HEK293 (cell line): ENCODE measurements around the gene RPS27.

Experiments
- CTCF ChIA-PET: fragments of 350-600 bp; formaldehyde crosslinking; extraction: SDS; loops from one replicate; lab custom pipeline; 2021; ENCODE audit warnings: antibody characterized with exemption; lab: Yijun Ruan, JAX
- POLR2A ChIA-PET: fragments of 300-600 bp; formaldehyde crosslinking; extraction: SDS; loops from one replicate; lab custom pipeline; 2020; ENCODE audit warnings: antibody characterized with exemption, inconsistent platforms; lab: Yijun Ruan, JAX
- H3K27ac ChIP-seq: fragments of 200-500 bp; sonication (Bioruptor generic); 2 replicates; pipeline ENCODE4 v1.5.1; 2014; ENCODE audit warnings: low read depth, low read length, control low read depth, inconsistent platforms; ENCODE audit errors: extremely low read depth
- H3K36me3 ChIP-seq, 2 experiments: fragments of 200-500 bp in 1 of 2; sonication (Bioruptor generic) in 1 of 2; 1 replicate in 1 of 2; 2 replicates in 1 of 2; pipeline ENCODE4 v1.5.1; 2014 to 2017; ENCODE audit warnings: inconsistent platforms in 2 of 2, low read length in 2 of 2; ENCODE audit not compliant: control insufficient read depth in 2 of 2, insufficient read depth in 1 of 2
- H3K4me1 ChIP-seq: fragments of 200-500 bp; sonication (Bioruptor generic); 2 replicates; pipeline ENCODE4 v1.5.1; 2014; ENCODE audit warnings: mild to moderate bottlenecking, low read length, inconsistent platforms; ENCODE audit not compliant: control insufficient read depth, insufficient read depth
- H3K4me3 ChIP-seq: 2 replicates; pipeline ENCODE4 v1.5.1; 2011; ENCODE audit warnings: low read depth, mild to moderate bottlenecking, control low read depth, low read length, moderate library complexity
- H3K9me3 ChIP-seq: fragments of 200-500 bp; sonication (Bioruptor generic); 2 replicates; pipeline ENCODE4 v1.5.1; 2014; ENCODE audit warnings: low read depth, low read length, inconsistent platforms; ENCODE audit not compliant: control insufficient read depth, insufficient read depth
- GLIS1 ChIP-seq: fragments of 450-650 bp; formaldehyde crosslinking; IDR thresholded peaks from 2 replicates; pipeline ENCODE4 v1.5.1; 2016; ENCODE audit warnings: missing biosample characterization, missing genetic modification characterization
- HOXA7 ChIP-seq: sonication (generic); formaldehyde crosslinking; IDR thresholded peaks from 2 replicates; pipeline ENCODE4 v1.8.1; 2022; ENCODE audit warnings: missing genetic modification reagents, borderline replicate concordance
- SP3 ChIP-seq: fragments of 450-650 bp; formaldehyde crosslinking; IDR thresholded peaks from 2 replicates; pipeline ENCODE4 v1.5.1; 2016; ENCODE audit warnings: missing biosample characterization, missing genetic modification characterization
- YY2 ChIP-seq: fragments of 450-650 bp; formaldehyde crosslinking; IDR thresholded peaks from 2 replicates; pipeline ENCODE4 v1.5.1; 2016; ENCODE audit warnings: missing biosample characterization, missing genetic modification characterization
- ZBTB21 ChIP-seq: fragments of 450-650 bp; formaldehyde crosslinking; IDR thresholded peaks from 2 replicates; pipeline ENCODE4 v1.5.1; 2017; ENCODE audit warnings: missing biosample characterization, missing genetic modification characterization
- ZBTB6 ChIP-seq: fragments of 450-650 bp; formaldehyde crosslinking; IDR thresholded peaks from 2 replicates; pipeline ENCODE4 v1.5.1; 2017; ENCODE audit warnings: missing biosample characterization, missing genetic modification characterization
- ZBTB7A ChIP-seq: fragments of 450-650 bp; formaldehyde crosslinking; IDR thresholded peaks from 2 replicates; pipeline ENCODE4 v1.5.1; 2016; ENCODE audit warnings: low read depth, missing biosample characterization, missing genetic modification characterization
- ZFP37 ChIP-seq: fragments of 450-650 bp; formaldehyde crosslinking; IDR thresholded peaks from 2 replicates; pipeline ENCODE4 v1.5.1; 2016; ENCODE audit warnings: missing biosample characterization, missing genetic modification characterization
- ZNF121 ChIP-seq: fragments of 450-650 bp; formaldehyde crosslinking; IDR thresholded peaks from 2 replicates; pipeline ENCODE4 v1.5.1; 2016; ENCODE audit warnings: missing biosample characterization, missing genetic modification characterization
- ZNF138 ChIP-seq: fragments of 450-650 bp; formaldehyde crosslinking; IDR thresholded peaks from 2 replicates; pipeline ENCODE4 v1.5.1; 2016; ENCODE audit warnings: missing biosample characterization, missing genetic modification characterization, borderline replicate concordance
- ZNF211 ChIP-seq: fragments of 450-650 bp; formaldehyde crosslinking; IDR thresholded peaks from 2 replicates; pipeline ENCODE4 v1.5.1; 2016; ENCODE audit warnings: low read depth, missing biosample characterization, missing genetic modification characterization
- ZNF280D ChIP-seq: fragments of 450-650 bp; formaldehyde crosslinking; IDR thresholded peaks from 2 replicates; pipeline ENCODE4 v1.5.1; 2016; ENCODE audit warnings: missing biosample characterization, missing genetic modification characterization
- ZNF335 ChIP-seq: fragments of 450-650 bp; formaldehyde crosslinking; conservative IDR thresholded peaks from 2 replicates; pipeline ENCODE4 v1.5.1; 2016; ENCODE audit warnings: missing biosample characterization, missing genetic modification characterization
- ZNF404 ChIP-seq: fragments of 450-650 bp; formaldehyde crosslinking; IDR thresholded peaks from 2 replicates; pipeline ENCODE4 v1.5.1; 2017; ENCODE audit warnings: missing biosample characterization, missing genetic modification characterization
- ZNF449 ChIP-seq: fragments of 450-650 bp; formaldehyde crosslinking; IDR thresholded peaks from 2 replicates; pipeline ENCODE4 v1.5.1; 2017; ENCODE audit warnings: missing biosample characterization, mild to moderate bottlenecking, missing genetic modification characterization, moderate library complexity
- ZNF585B ChIP-seq: fragments of 450-650 bp; formaldehyde crosslinking; IDR thresholded peaks from 2 replicates; pipeline ENCODE4 v1.5.1; 2016; ENCODE audit warnings: missing biosample characterization, missing genetic modification characterization
- ZNF610 ChIP-seq: fragments of 450-650 bp; formaldehyde crosslinking; IDR thresholded peaks from 2 replicates; pipeline ENCODE4 v1.5.1; 2016; ENCODE audit warnings: missing biosample characterization, missing genetic modification characterization, borderline replicate concordance
- ZNF654 ChIP-seq: fragments of 450-650 bp; formaldehyde crosslinking; IDR thresholded peaks from 2 replicates; pipeline ENCODE4 v1.5.1; 2016; ENCODE audit warnings: low read depth, missing biosample characterization, missing genetic modification characterization
- ZNF692 ChIP-seq: fragments of 450-650 bp; formaldehyde crosslinking; IDR thresholded peaks from 2 replicates; pipeline ENCODE4 v1.5.1; 2016; ENCODE audit warnings: missing biosample characterization, missing genetic modification characterization
- ZNF704 ChIP-seq: fragments of 450-650 bp; formaldehyde crosslinking; IDR thresholded peaks from 2 replicates; pipeline ENCODE4 v1.5.1; 2016; ENCODE audit warnings: missing biosample characterization, missing genetic modification characterization
- ZNF777 ChIP-seq: fragments of 450-650 bp; formaldehyde crosslinking; IDR thresholded peaks from 2 replicates; pipeline ENCODE4 v1.5.1; 2017; ENCODE audit warnings: missing biosample characterization, missing genetic modification characterization, borderline replicate concordance
- ZNF792 ChIP-seq: fragments of 450-650 bp; formaldehyde crosslinking; IDR thresholded peaks from 2 replicates; pipeline ENCODE4 v1.5.1; 2016; ENCODE audit warnings: missing biosample characterization, missing genetic modification characterization
- TF ChIP-seq, protein P1 (sequence below): fragments of 450-650 bp; formaldehyde crosslinking; IDR thresholded peaks from 2 replicates; pipeline ENCODE4 v1.5.1; 2016; ENCODE audit warnings: missing biosample characterization, missing genetic modification characterization
- TF ChIP-seq, protein P2 (sequence below): fragments of 450-650 bp; formaldehyde crosslinking; IDR thresholded peaks from 2 replicates; pipeline ENCODE4 v1.5.1; 2016; ENCODE audit warnings: missing biosample characterization, missing genetic modification characterization, low read depth

RPS27 gene

GRCh38 chr1:153995202-153995601, 4.6 kb downstream of the RPS27 start:
- ChIA-PET CTCF (interaction anchor here (0.6 to 0.9 kb wide), 3 partner anchors 9 to 247 kb away, joined by 3 to 5 read pairs (median 3); partner anchors contain the start of gene RAB13), POLR2A (interaction anchor here (0.6 to 1.2 kb wide), 2 partner anchors 16 to 159 kb away, joined by 3 to 4 read pairs; no protein-coding TSS in a partner anchor)
- no peaks in the 10 kb centered on the region for H3K4me1 ChIP-seq
- no peaks in the 10 kb centered on the region for H3K9me3 ChIP-seq
- no peak overlapping the region for H3K4me3 ChIP-seq
- peaks cover 34 to 45% of the 10 kb centered on the region in 2 experiments for H3K36me3 ChIP-seq
- TF ChIP-seq GLIS1 (tag by site-specific recombination) (no peak), ZNF211 (tag by site-specific recombination) (no peak), ZNF121 (no peak), ZNF704 (tag by site-specific recombination) (no peak), HOXA7 (CRISPR knock-in tag) (no peak), YY2 (tag by site-specific recombination) (no peak), ZNF585B (no peak), ZNF335 (tag by site-specific recombination) (no peak), ZBTB6 (tag by site-specific recombination) (no peak), ZNF138 (tag by site-specific recombination) (no peak), SP3 (tag by site-specific recombination) (no peak), ZNF610 (tag by site-specific recombination) (no peak), ZBTB21 (no peak), ZFP37 (no peak)
- TF ChIP-seq, protein P1, sequence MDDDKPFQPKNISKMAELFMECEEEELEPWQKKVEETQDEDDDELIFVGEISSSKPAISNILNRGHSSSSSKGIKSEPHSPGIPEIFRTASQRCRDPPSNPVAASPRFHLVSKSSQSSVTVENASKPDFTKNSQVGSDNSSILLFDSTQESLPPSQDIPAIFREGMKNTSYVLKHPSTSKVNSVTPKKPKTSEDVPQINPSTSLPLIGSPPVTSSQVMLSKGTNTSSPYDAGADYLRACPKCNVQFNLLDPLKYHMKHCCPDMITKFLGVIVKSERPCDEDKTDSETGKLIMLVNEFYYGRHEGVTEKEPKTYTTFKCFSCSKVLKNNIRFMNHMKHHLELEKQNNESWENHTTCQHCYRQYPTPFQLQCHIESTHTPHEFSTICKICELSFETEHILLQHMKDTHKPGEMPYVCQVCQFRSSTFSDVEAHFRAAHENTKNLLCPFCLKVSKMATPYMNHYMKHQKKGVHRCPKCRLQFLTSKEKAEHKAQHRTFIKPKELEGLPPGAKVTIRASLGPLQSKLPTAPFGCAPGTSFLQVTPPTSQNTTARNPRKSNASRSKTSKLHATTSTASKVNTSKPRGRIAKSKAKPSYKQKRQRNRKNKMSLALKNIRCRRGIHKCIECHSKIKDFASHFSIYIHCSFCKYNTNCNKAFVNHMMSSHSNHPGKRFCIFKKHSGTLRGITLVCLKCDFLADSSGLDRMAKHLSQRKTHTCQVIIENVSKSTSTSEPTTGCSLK (tag by site-specific recombination) = no peak
- H3K27ac ChIP-seq = no peak overlapping the region

DNA sequence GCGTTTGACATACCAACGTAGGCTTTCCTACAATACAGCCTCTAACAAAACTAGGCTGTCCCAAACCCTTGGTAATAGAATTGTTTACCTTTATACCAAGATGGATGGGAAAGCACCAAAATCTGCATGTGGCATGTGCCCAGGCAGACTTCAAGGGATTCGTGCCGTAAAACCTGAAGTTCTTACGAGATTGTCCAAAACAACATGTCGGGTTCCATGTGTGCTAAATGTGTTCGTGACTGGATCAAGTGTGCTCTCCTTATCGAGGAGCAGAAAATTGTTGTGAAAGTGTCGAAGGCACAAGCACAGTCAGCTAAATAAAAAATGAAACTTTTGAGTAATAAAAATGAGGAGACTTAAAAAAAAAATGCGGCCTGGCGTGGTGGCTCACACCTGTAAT, 5.1 kb downstream of the RPS27 start:
- Histone ChIP-seq H3K4me3 (no peak overlapping the region), H3K27ac (no peak overlapping the region), H3K4me1 (no peaks in the 10 kb centered on the region), H3K36me3 (peaks cover 34 to 45% of the 10 kb centered on the region in 2 experiments), H3K9me3 (no peaks in the 10 kb centered on the region)
- ChIA-PET POLR2A (interaction anchor here (0.5 to 1.2 kb wide), 3 partner anchors 16 to 158 kb away, joined by 3 to 4 read pairs (median 3); no protein-coding TSS in a partner anchor), CTCF (interaction anchor here (0.6 to 0.9 kb wide), 4 partner anchors 9 to 247 kb away, joined by 3 to 5 read pairs (median 3); partner anchors contain the start of gene RAB13)
- TF ChIP-seq ZNF654 (tag by site-specific recombination) (no peak), ZBTB7A (tag by site-specific recombination) (no peak), ZNF449 (tag by site-specific recombination) (no peak), ZNF404 (no peak), ZNF777 (tag by site-specific recombination) (no peak), ZNF280D (tag by site-specific recombination) (no peak), ZNF692 (tag by site-specific recombination) (no peak), ZNF792 (tag by site-specific recombination) (no peak)
- TF ChIP-seq, protein P2, sequence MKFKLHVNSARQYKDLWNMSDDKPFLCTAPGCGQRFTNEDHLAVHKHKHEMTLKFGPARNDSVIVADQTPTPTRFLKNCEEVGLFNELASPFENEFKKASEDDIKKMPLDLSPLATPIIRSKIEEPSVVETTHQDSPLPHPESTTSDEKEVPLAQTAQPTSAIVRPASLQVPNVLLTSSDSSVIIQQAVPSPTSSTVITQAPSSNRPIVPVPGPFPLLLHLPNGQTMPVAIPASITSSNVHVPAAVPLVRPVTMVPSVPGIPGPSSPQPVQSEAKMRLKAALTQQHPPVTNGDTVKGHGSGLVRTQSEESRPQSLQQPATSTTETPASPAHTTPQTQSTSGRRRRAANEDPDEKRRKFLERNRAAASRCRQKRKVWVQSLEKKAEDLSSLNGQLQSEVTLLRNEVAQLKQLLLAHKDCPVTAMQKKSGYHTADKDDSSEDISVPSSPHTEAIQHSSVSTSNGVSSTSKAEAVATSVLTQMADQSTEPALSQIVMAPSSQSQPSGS (tag by site-specific recombination) = no peak
